Adrenal gland (tissue), 5 donors: ENCODE measurements around the gene TGFB1.

ENCODE experiments used
- CTCF ChIP-seq, 6 experiments: fragments of 450-650 bp in 4 of 6; fragments of 200-600 bp in 2 of 6; sonication (generic) in 1 of 6; IDR thresholded peaks; 1 replicate in 5 of 6; 2 replicates in 1 of 6; pipeline versions ENCODE4 v1.5.1 to v1.8.0; 2016 to 2021; ENCODE audit warnings: antibody characterized with exemption in 6 of 6, mild to moderate bottlenecking in 2 of 6, moderate library complexity in 1 of 6
- POLR2A ChIP-seq, 2 donors: fragments of 450-650 bp; IDR thresholded peaks; one replicate each; pipeline ENCODE4 v1.6.1; 2017; ENCODE audit warnings: antibody characterized with exemption in 2 of 2, mild to moderate bottlenecking in 2 of 2, moderate library complexity in 1 of 2
- donor health status: DM: no; HTN: no; CAD: no.

GRCh38 chr19:41300555-41300954, 53.2 kb downstream of the TGFB1 start:
- TF ChIP-seq CTCF (IDR thresholded peaks at IDR 0.05) (no peak), POLR2A (IDR thresholded peaks at IDR 0.05) (no peak)
